Measurements from ENCODE around the gene S1PR1. TPM values are rescaled to one million over a fixed set of nuclear protein-coding genes. Genes with fewer than 3 reads are reported as not detected.
A peak's percentile ranks its signal among the peaks of the same experiment; 100 is the strongest.

S1PR1 gene
- total and polyA plus RNA-seq, 2 donors (not counting 3 experiments of a cell fraction or from before 2014, with no cell fraction given): 137 to 387 TPM

DNA sequence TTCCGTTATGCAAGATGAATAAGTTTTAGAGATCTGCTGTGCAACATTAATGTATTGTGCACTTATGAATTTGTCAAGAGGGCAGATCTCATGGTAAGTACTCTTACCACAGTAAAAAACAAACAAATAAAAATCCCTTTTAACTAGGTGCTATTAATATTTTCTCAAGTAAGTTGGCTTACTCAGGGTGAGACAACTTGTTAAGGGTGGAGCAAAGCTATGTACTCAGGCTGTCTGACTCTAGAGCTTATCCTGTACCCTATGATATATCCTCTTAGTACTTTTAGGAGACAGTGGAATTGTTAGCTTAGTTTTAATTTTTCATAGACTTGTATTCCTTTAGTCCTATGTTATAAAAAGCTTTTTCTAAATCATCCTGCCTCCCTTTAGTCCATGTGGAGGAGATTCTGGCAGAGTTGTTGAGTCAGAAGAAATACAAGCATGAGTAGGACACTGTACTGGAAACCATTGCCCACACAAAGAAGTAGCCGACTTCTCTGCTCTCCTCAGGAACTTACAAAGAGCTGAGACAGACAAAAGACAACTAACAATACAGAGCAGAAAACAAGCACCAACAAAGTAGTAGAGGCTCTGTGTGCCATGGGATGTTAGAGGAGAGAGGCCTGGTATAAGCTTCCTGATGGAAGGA, 49.2 kb downstream of the S1PR1 start:
- dilution Hi-C loops (cut with MboI; ENCODE audit: extremely low pct_ligation_motif_present, low sequenced_read_pairs): no loop called here
- Histone ChIP-seq H3K9me1 (replicated peaks; ENCODE audit: control insufficient read depth, extremely low read depth, insufficient read depth, low read length) (no peaks in the 10 kb centered on the region), H3K27ac (ENCODE audit: insufficient read depth, low read depth, low read length) (no peak overlapping the region), H2AFZ (ENCODE audit: low read depth, low read length) (peak overlapping the region; percentile 58), H3K9ac (replicated peaks; ENCODE audit: extremely low read depth, insufficient read depth, low read length) (no peak overlapping the region), H3K36me3 (ENCODE audit: control insufficient read depth in 2 of 2, extremely low read depth in 1 of 2, insufficient read depth in 2 of 2, low read length in 2 of 2) (no peaks in the 10 kb centered on the region), H3K4me2 (ENCODE audit: insufficient read depth, low read length) (no peak overlapping the region), H3K4me1 (ENCODE audit: control insufficient read depth, extremely low read depth, insufficient read depth, low read length) (peaks cover 33% of the 10 kb centered on the region), H3K4me3 (replicated peaks in 1 of 3; ENCODE audit: insufficient read depth in 1 of 3, low read depth in 1 of 3, low read length in 3 of 3) (no peak overlapping the region), H4K20me1 (replicated peaks; ENCODE audit: control insufficient read depth, extremely low read depth, insufficient read depth, low read length) (no peaks in the 10 kb centered on the region), H3K27me3 (ENCODE audit: control insufficient read depth in 2 of 2, insufficient read depth in 2 of 2, low read length in 2 of 2) (no peaks in the 10 kb centered on the region), H3K9me3 (replicated peaks; ENCODE audit: control insufficient read depth, insufficient read depth, low read length) (no peaks in the 10 kb centered on the region), H3K79me2 (ENCODE audit: control insufficient read depth, insufficient read depth, low read length) (no peaks in the 10 kb centered on the region)
- ChIA-PET POLR2A (no interaction called here), CTCF (interaction anchor here (0.8 to 8.4 kb wide), 7 partner anchors 21 to 363 kb away, joined by 3 to 368 read pairs (median 5); partner anchors contain the start of gene S1PR1)
- BruUV-seq (replicated peaks): no TSS peak
- no peak for FAIRE-seq
- no peak for TF ChIP-seq FOS (IDR thresholded peaks at IDR 0.05; ENCODE audit: borderline replicate concordance, insufficient read depth, low read length)
- peak; percentile 39 for DNase-seq (ENCODE audit: low read depth, low spot score)
- intact Hi-C loops (cut with micrococcal nuclease): no loop called here

DNA sequence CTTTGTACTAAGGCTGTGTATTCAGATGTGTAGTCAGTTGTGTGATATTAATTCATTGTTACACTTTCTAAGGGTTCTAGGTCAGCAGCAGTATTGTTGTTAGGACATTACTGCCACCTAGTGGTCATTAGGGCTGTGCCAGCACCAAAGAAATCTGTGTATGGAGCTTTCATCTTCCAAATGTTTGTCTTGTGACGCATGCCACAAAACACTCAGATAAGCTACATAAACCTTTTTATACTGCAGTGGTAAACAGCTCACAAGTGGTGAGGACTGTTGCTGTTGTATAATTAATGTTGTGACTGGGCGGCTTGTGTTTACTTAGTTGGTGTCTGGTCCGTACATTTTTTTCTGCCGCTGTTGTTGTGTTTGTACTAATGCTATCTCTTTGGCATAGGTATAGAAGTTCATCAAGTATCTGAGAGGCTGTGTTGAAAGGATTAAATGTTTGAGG, 51.7 kb downstream of the S1PR1 start:
- Histone ChIP-seq H3K4me2 (ENCODE audit: insufficient read depth, low read length) (peak overlapping the region; percentile 19), H3K27ac (ENCODE audit: insufficient read depth, low read depth, low read length) (peak overlapping the region; percentile 76), H3K79me2 (ENCODE audit: control insufficient read depth, insufficient read depth, low read length) (no peaks in the 10 kb centered on the region), H3K27me3 (ENCODE audit: control insufficient read depth in 2 of 2, insufficient read depth in 2 of 2, low read length in 2 of 2) (no peaks in the 10 kb centered on the region), H3K9me1 (replicated peaks; ENCODE audit: control insufficient read depth, extremely low read depth, insufficient read depth, low read length) (peaks cover 3% of the 10 kb centered on the region), H3K4me1 (ENCODE audit: control insufficient read depth, extremely low read depth, insufficient read depth, low read length) (peaks cover 41% of the 10 kb centered on the region), H4K20me1 (replicated peaks; ENCODE audit: control insufficient read depth, extremely low read depth, insufficient read depth, low read length) (no peaks in the 10 kb centered on the region), H3K9me3 (replicated peaks; ENCODE audit: control insufficient read depth, insufficient read depth, low read length) (no peaks in the 10 kb centered on the region), H2AFZ (ENCODE audit: low read depth, low read length) (no peak overlapping the region), H3K36me3 (ENCODE audit: control insufficient read depth in 2 of 2, extremely low read depth in 1 of 2, insufficient read depth in 2 of 2, low read length in 2 of 2) (no peaks in the 10 kb centered on the region), H3K9ac (replicated peaks; ENCODE audit: extremely low read depth, insufficient read depth, low read length) (peak overlapping the region; percentile 32), H3K4me3 (replicated peaks in 1 of 3; ENCODE audit: insufficient read depth in 1 of 3, low read depth in 1 of 3, low read length in 3 of 3) (no peak overlapping the region)
- ChIA-PET POLR2A (interaction anchor here (1.1 to 1.8 kb wide), 7 partner anchors 10 to 394 kb away, joined by 4 to 22 read pairs (median 8); partner anchors contain the start of gene EXTL2), CTCF (interaction anchor here (0.5 to 8.4 kb wide), 80 partner anchors 8 to 825 kb away, joined by 3 to 368 read pairs (median 5); partner anchors contain the start of genes EXTL2 and S1PR1)
- TF ChIP-seq POLR2A (IDR thresholded peaks at IDR 0.05; ENCODE audit: low read depth, low read length) (no peak), POLR2AphosphoS5 (IDR thresholded peaks at IDR 0.05; ENCODE audit: insufficient read depth, low read depth, low read length) (peak; percentile 71), EZH2 (IDR thresholded peaks at IDR 0.05; ENCODE audit: borderline replicate concordance, low read depth, low read length, severe bottlenecking) (no peak), MYC (IDR thresholded peaks at IDR 0.05; ENCODE audit: low read depth, low read length) (no peak), FOS (IDR thresholded peaks at IDR 0.05; ENCODE audit: borderline replicate concordance, insufficient read depth, low read length) (peak; percentile 78), GATA2 (IDR thresholded peaks at IDR 0.05; ENCODE audit: insufficient read depth, insufficient read length, low read depth, low read length) (peak; percentile 79), JUN (IDR thresholded peaks at IDR 0.05; ENCODE audit: borderline replicate concordance, insufficient read depth, insufficient read length, low read depth) (peak; percentile 66)
- TF ChIP-seq, protein P1, sequence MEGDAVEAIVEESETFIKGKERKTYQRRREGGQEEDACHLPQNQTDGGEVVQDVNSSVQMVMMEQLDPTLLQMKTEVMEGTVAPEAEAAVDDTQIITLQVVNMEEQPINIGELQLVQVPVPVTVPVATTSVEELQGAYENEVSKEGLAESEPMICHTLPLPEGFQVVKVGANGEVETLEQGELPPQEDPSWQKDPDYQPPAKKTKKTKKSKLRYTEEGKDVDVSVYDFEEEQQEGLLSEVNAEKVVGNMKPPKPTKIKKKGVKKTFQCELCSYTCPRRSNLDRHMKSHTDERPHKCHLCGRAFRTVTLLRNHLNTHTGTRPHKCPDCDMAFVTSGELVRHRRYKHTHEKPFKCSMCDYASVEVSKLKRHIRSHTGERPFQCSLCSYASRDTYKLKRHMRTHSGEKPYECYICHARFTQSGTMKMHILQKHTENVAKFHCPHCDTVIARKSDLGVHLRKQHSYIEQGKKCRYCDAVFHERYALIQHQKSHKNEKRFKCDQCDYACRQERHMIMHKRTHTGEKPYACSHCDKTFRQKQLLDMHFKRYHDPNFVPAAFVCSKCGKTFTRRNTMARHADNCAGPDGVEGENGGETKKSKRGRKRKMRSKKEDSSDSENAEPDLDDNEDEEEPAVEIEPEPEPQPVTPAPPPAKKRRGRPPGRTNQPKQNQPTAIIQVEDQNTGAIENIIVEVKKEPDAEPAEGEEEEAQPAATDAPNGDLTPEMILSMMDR (IDR thresholded peaks at IDR 0.05; ENCODE audit: extremely low read depth in 1 of 2, insufficient read depth in 1 of 2, low read depth in 1 of 2, low read length in 2 of 2): peak; percentile 76 to 85
- TF ChIP-seq, protein P2, sequence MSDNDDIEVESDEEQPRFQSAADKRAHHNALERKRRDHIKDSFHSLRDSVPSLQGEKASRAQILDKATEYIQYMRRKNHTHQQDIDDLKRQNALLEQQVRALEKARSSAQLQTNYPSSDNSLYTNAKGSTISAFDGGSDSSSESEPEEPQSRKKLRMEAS (IDR thresholded peaks at IDR 0.05; ENCODE audit: insufficient read depth, insufficient read length): no peak
- FAIRE-seq (peak; percentile 92), DNase-seq (ENCODE audit: low read depth, low spot score) (peak; percentile 97)
- intact Hi-C loops (cut with micrococcal nuclease): loop anchor here (1.0 kb wide), 8 partner anchors 26 to 367 kb away; partner anchors contain the start of gene DPH5
- BruUV-seq (replicated peaks): no TSS peak
- dilution Hi-C loops (cut with MboI; ENCODE audit: extremely low pct_ligation_motif_present, low sequenced_read_pairs): no loop called here

All from endothelial cell of umbilical vein (primary cell).